T-helper 2 cell (primary cell): ENCODE data around the gene LCN9.
"Not testable (repeated sequence)": the region's sequence is repeated elsewhere in the genome, so short reads cannot be mapped to it uniquely, and the experiment has no call there.

Experiments
- DNase-seq, 5 experiments: peaks; one replicate each; pipeline versions ENCODE4 v3.0.0 to v3.0.0-alpha.2; 2012 to 2022

LCN9 gene

DNA sequence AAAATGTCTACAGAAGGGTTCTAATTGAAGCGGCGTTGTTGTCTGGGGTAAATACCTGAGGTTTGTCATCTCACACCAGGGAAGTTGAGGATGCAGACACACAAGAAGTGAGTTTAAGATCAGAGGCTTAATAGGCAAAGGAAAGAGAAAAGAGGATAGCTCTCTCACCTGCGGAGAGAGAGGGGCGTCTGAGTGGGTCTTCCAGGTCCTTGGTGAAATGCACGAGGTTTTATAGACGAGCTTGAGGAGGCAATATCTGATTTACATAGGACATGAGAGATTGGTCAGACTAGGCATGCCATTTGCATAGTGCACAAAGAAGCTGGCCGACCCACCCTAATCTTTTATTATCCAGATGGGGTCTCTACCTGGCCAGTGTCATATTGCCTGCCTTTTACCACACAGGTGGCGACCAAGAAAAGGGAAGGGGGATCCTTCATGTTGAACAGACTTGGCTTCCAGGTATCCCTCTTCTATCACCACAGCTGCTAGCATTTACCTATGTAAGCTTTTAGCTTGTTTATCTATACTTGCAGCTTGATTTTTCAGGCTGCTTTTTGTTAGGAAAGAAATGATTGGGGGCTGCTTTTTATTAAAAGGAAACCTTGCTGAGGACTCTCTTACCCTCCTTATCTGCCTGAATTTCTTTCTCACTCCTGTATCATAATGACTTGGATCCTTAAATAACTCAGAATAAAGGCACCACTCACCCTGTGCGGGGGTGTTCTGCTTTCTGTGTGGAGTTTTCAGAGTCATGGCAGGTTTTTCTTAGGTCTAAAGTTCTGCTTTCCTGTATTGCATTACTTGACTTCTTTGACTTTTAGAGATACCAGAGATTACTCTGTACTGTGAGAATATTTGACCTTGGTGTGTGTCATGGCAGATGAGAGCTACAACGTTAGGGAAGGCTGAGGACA, 14.4 kb upstream of the LCN9 start:
- DNase-seq, result no peak

DNA sequence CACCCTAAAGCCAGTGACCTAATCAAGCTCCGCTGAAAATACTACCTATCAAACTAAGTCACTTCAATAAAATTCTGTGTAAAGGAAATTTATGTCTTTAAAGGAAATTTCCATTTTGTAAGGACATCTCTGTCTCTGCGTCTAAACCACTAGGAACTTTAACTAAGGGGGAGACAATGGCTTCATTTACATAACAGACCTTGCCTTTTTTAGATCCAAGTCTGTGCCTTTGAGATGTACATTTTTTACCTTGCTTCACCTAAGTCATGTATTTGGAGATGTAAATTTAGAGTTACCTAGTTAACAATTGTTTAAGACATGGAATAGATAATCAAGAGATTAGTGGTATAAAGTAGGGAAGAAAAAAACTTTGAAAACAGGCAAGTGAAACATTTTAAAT, 13.6 kb upstream of the LCN9 start:
- no peak for DNase-seq

DNA sequence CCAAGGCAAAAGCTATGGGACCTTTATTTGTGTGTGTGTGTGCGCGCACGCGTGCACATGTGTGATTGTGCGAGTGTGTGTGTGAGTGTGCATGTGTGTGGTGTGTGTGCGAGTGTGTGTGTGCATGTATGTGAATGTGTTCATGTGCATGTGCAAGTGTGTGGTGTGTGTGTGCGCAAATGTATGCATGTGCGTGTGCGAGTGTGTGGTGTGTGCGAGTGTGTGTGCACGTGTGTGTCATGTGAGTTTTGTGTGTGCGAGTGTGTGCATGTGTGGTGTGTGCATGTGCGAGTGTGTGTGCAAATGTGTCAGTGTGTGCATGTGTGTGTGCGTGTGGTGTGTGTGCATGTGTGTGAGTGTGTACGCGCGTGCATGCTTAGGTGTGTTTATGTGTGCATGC, 12.7 kb upstream of the LCN9 start:
- DNase-seq, result no peak

DNA sequence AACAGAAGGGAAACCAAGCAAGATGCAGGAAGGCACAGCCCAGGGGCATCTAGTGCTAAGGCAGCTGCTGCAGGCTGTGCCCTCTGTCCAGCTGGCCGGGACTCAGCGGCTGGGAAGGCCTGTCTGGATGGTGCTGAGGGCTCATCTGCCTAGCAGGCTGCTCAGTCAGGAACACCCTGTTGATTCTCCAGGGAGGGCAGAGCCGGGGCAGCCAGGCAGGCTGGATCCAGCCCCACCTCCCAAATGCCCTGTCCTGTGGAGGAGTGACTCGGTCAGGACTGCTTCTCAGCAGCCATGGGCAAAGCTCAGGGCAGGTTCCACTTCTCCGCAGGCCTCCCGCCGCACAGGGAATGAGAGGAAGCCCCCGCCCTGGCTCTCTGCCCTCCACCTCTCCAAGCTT, 7.8 kb upstream of the LCN9 start:
- DNase-seq, result no peak

DNA sequence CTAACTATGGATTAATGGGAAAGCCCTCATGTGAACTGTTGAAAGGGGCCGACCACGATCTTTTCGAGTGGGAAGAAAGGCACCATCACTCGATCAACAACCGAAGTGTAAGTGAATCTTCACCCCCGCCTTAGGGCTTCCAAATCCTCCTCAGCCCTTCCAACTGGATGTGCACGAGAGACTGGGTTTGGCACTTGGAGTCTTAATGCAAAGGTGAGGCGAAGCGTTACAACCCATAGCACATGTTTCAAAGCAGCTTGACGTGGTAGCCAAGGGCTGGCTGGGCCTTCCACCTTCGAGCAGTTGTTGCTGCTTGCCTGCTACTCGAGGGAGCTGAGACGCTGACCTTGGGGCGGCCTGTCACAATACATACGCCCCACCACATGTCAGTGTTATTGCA, 5.7 kb upstream of the LCN9 start:
- DNase-seq, result no peak

DNA sequence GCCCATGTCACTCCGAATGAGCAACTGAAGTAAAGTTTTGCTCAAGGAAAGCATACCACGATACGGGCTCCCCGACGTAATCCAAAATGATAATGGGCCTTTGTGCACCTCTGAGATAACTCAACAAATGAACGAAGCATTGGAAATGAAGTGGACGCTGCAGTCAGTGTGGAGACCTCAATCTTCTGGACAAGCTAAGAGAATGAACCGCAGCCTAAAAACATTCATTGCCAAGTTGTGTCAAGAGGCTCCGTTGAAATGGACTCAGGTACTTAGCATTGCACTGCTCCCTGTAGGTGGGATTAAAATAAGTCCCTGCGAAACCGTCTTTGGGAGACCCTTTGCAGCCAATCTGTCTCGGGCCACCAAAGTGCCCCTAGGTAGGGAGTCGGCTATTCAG, 3.9 kb upstream of the LCN9 start:
- DNase-seq, result no peak

DNA sequence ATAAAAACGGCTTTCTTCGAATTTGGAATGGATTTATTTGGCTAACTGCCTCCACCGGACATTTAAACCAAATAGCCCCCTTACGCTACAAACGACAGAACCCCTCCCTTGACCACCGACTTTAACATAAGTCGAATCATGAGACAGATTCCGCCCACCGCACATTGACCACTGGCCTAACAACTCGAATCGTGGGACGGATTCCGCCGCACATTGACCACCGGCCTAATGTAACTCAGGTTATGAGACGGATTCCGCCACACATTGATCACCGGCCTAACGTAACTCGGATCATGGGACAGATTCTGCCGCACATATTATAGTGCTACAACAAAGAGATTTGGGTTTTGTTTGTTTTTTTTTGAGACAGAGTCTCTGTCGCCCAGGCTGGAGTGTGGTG, 2.7 kb upstream of the LCN9 start:
- DNase-seq, result no peak

DNA sequence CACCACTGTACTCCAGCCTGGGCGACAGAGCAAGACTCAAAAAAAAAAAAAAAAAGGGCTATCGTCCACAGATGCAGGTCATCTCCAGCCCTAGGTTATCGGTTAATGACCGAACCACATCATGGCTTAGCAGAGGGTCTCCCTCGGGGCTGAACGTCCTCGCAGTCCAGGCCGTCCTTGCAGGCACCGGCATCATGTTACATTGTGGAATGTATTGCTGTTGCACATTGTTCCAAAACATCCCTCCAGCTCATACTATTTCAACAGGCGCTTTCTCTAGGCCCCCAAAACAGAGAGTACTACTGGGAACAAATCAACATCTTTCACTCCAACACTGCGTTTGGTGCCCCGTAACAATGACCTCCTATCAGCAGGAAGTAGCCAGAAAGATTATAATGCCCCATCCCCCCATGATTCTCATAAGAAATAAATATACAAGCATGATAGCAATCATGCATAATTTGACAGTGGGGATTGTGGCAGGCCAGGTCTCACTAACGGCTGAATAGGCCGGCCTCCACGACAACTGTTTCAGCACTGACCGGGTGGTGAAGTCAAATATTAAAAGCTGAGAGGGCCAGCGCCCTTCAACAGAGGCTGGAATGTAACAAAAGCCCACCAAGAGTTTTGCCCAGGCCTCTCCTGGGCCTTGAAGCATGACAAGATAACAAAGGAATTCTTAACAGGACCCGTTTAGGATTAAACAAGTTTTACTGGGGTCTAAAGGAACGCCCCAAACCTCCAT, 1.1 kb upstream of the LCN9 start:
- no peak for DNase-seq

DNA sequence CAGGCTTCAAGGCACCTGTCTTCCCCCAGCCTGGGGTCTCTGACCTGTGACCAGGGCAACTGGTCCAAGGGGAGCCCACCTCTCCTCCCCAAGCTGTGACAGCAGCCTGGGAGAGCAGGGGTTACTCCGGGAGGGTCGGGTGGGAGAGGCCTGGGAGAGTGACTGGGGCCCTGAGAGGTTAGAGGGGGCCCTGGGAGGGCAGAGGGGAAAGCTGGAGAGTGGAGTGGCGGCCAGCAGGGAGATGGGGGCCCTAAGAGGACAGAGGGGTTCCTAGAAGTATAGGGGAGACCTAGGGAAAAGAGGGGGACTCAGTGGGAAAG, 302 bp downstream of the LCN9 start:
- DNase-seq, result no peak

DNA sequence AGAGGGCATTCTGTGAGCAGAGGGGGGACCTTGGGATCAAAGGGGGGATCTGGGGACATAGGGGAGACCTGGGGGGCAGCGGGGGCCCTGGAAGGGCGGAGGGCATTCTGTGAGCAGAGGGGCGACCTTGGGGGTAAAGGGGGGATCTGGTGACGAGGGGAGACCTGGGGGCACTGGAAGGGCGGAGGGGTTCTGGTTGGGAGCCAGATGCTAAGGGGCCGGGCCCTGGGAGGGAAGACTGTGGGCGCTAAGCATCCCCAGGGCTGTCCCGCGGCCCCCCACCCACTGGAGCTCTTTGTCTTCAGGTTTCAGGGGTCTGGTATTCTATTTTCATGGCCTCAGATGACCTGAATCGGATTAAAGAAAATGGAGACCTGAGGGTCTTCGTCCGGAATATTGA, 748 bp downstream of the LCN9 start:
- no peak for DNase-seq

DNA sequence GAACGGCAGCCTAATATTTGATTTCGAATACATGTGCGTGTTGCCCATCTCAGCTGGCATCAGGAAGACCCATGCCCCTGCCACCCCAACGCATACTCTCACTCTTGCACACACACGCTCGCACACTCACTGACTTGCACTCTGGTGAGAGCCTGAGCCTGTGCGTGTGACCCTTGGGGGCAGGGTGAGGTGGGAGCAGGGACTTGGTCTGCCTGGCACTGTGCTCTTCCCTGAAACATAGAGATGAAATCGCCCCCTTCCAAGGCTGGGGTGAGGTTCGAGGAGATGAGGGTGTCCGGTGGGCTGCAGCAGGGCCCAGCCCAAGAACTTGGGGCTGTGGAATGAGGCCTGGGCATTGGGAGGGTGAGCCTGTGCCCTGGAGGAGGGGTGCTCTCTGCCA, 1.2 kb downstream of the LCN9 start:
- DNase-seq, result no peak

DNA sequence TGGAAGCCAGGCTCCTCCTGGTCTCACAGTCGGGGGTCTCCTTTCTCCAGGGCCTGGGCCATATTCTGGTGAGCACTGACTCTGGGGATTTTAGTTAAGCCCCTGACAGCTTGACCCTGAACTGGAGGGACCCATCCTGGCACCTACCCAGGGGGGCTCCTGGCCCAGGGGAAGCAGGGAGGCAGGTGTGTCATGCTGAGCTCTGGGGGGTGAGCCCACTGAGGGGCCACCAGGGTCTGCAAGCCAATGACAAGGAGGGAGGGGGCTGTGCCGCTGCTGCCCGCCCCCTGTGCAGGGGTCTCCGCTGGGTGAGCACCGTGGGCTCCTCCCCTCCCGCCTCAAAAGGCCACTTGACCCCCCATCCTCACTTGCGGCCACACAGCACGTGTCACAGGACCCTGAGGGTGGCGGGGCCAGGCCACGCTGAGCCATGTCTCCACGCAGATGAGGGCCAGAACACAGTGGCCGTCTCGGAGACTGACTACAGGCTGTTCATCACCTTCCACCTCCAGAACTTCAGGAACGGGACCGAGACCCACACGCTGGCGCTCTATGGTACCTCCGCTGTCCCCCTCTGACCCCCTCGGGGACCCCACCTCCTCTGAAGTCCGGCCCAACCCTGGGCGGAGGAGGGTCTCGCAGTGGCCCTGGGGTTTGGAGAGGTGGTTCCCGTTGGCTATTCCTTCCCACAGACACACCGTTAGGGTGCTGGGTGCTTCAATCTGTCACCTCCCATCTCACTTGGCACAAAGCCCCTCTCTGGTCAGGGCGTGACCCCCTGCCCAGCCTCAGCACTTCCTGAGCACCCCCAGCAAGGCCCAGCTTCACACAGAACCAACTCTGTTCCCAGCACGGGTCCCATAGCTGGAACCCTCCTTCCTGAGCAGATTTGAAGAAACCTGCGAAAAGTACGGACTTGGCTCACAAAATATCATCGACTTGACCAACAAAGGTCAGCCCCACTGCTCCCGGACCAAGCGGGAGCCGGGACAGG, 2.0 kb downstream of the LCN9 start:
- no peak for DNase-seq

DNA sequence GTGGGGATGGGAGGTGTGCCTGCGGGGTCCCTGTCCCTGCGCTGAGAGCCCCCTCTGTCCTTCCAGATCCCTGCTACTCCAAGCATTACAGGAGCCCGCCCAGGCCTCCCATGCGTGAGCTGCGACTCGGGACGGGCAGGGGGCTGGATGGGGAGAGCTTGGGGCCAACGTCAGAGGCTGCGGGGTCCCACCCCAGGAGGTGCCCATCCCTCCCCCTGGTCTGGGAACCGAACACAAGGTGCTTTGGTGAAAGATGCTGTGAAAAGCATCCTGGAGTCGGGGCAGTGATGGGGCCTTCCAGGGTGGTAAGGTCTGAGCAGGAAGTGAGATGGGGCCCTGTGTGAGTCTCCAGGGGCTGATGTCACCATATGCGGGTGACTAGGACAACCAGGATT, 2.7 kb downstream of the LCN9 start:
- DNase-seq, result no peak

DNA sequence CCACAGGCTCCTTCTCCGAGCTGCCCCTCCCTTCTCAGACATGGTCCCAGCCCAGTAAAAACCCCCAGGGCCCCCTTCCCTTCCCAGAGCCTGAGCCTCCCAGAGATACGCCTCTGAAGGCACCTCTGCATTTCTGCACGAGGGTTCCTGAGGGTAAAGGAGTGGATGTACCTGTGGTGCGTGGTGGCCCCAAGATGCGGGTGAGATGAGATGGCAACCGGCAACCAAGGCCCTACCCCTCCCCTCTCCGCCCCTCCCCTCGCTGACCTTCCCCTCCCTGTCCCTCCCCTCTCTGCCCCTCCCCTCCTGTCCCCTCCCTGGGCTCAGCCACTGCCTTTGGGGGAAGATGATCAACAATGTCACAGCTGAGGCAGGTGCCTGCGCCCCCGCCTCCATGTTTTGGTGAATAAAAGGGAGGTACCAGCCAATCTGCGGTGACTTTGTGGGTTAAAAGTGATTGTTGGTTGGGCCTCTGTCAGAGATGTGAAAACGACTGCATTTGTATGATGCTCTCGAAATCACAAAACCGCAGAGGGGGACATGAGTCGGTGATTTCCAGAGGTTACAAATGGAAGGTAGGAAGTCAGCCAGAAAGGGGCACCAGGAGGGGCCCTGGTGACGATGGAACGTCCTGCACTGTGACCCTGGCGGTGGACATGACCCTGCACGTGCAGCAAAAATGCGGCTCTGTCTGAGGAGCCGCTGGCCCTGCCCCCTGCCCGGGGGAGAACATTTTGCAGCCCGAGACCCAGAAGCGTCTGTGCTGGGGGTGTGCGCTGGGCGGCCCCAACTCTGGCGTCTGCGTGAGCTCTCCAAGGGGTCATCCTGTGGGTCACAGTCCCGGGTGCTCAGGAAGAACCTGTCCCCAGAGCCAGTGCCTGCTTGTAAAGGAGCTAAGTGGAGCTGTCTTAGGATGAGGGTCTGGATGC, 3.7 kb downstream of the LCN9 start:
- DNase-seq, result no peak

DNA sequence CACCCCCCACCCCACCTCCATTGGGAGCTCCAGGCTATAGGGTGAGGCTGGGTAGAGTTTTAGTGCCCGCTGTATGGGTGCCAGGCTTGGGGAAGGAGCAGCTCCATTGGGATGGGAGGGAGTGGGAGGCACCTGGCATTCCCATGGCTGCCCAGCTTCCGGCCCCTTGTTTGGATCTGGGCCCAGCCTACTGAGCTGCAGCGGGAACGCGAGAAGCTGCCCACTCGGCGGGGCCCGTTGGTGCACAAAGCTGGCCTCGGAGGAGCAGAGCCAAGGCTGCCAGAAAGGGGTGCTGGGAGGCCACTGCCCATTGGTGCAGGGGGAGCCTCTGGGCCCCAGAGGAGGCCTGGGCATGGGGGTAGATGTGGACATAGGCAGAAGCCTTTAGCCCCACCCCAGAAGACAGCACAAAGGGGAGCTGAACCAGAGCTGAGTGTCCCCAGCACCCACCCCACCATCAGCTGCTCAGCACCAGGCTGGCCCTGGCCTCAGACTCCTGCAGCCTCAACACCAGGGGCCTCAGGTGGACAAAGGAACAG, 4.4 kb downstream of the LCN9 start:
- DNase-seq, result no peak

DNA sequence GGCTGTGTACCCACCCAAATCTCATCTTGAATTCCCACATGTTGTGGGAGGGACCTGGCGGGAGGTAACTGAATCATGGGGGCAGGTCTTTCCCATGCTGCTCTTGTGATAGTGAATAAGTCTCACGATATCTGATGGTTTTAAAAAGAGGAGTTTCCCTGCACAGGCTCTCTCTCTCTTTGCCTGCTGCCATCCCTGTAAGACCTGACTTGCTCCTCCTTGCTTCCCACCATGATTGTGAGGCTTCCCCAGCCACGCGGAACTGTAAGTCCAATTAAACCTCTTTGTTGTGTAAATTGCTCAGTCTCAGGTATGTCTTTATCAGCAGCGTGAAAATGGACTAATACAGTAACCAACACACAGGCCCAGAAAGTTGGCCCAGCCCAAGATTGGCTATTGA, 5.9 kb downstream of the LCN9 start:
- DNase-seq, result not testable (repeated sequence)

DNA sequence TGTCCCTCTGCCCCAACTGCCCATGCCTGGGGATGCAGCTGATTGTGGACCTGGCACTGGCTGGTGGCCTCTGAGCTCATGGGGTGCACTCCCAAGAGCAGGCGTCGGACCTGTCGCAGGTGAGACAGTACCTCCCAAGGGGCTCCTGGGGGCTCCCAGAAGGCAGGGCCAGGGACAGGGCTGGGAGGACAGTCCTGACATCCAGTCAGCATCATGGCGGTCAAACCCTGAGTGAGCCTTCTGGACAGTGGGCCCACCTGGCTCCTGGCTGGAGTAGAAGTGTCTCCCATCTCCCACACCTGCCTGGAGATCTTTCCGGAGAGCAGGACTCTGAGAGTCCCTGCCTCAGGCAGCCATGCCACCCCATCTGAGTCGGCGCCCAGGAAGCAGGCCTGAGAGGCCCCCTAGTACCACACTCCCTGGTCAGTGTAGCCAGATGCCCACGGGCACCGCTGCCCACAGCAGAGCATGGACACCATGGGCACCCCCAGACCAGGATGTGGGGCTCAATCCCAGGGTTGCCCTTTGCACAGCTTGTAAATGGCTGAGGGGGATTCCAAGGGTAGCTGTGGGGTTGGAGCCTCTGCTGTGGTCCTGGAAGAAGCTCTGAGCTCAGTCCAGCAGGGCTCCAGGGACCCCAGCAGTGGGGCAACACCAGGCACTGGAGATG, 6.6 kb downstream of the LCN9 start:
- no peak for DNase-seq

DNA sequence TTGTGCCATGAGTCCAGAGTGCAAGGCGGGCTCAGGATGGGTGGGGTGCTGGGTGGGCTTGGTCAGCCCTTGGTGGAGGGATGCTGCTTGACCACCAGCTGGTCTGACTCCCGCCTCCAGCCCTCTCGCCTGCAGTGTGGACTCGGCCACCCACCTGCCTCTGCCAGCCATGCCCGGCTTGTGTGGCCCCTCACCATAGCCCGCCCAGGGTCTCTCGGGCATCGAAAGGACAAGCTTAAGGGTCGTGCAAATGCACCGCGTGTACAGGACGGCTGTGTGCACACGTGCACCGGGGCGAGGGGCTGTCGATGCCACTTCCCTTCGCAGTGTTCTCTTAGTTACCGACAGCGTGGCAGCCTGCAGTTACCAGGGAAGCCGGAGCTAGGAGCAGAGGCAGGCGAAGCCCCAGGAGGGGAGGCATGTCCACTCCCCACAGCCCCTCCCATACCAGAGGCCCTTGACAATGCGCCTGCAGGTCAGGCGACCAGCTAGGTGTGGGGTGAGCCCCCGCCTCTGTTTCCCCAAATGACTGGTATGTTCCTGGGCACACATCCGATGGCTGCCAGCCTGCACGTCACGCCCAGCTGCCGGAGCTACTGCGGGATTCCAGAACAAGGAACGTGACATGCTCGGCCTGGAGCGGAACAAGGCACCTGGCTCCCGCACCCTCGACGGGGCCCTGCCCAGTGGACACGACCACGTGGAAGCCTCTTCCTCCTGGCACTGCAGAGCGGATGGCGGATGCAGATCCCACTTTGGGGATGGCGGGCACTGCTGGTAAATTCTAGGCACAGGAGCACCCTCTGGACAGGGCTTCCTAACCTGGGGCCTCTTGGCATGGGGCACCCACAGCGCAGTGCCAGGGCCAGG, 7.8 kb downstream of the LCN9 start:
- no peak for DNase-seq

DNA sequence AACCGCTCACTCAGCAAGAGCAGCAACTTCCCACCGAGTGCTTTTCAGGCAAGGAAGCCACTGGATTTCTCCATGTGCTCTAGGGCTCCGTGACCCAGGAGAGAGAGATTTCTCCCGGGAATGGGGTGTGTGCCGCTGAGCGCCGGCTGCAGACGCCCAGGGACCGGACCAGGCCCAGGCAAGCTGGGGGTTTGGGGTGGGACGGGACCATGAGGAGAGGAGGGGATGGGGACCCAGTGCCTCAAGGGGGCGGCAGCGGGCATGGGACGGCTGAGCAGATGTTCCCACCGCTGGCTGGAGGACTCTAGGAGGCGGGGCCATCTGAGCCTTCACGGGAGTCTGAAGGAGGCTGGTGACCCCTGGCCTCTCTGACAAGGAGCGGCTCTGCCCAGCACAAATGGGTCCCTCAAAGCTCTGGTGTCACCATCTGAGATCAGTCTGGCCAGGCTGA, 8.5 kb downstream of the LCN9 start:
- no peak for DNase-seq

DNA sequence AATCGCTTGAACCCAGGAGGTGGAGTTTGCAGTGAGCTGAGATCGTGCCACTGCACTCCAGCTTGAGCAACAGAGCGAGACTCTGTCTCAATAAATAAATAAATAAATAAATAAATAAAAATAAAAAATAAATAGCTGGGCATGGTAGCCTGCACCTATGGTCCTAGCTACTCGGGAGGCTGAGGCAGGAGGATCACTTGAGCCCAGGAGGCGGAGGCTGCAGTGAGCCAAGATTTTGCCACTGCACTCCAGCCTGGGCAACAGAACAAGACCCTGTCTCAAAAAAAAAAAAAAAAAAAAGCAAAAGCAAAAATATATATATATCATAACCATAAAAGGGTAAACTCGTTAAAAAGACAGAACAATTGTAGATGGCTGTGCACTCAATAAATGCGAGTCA, 9.7 kb downstream of the LCN9 start:
- DNase-seq, result not testable (repeated sequence)
